Neural cell (in vitro differentiated cells): ENCODE measurements around the gene PPP1R13B. TPM values are rescaled to one million over a fixed set of nuclear protein-coding genes. Genes with fewer than 3 reads are reported as not detected.
"Not testable (repeated sequence)": the region's sequence is repeated elsewhere in the genome, so short reads cannot be mapped to it uniquely, and the experiment has no call there.

Experiments
- H2AFZ ChIP-seq: fragments of 200-600, 300-800 bp; sonication (generic), shearing (Covaris generic); 2 replicates; pipeline ENCODE4 v1.6.0; 2014; ENCODE audit warnings: low read depth, mild to moderate bottlenecking, antibody characterized with exemption, low read length, moderate library complexity
- H3F3A ChIP-seq: fragments of 200-600 bp; shearing (Covaris generic); 2 replicates; pipeline ENCODE4 v1.6.1; 2016; ENCODE audit warnings: mild to moderate bottlenecking, moderate library complexity, mixed read lengths, antibody characterized with exemption, low read length; ENCODE audit not compliant: insufficient read depth, poor library complexity, severe bottlenecking
- H3K27ac ChIP-seq: fragments of 200-600, 300-800 bp; sonication (generic), shearing (Covaris generic); 2 replicates; pipeline ENCODE4 v1.5.1; 2014; ENCODE audit warnings: mild to moderate bottlenecking, low read length, moderate library complexity
- H3K27me3 ChIP-seq: fragments of 300-800, 200-600 bp; sonication (generic), shearing (Covaris generic); 2 replicates; pipeline ENCODE4 v1.6.0; 2014; ENCODE audit warnings: mild to moderate bottlenecking, low read depth, low read length, moderate library complexity; ENCODE audit not compliant: insufficient read depth
- H3K36me3 ChIP-seq: fragments of 300-800, 200-600 bp; sonication (generic), shearing (Covaris generic); 2 replicates; pipeline ENCODE4 v1.5.1; 2014; ENCODE audit warnings: mild to moderate bottlenecking, antibody characterized with exemption, low read length, moderate library complexity; ENCODE audit not compliant: insufficient read depth
- H3K4me2 ChIP-seq: fragments of 300-800, 200-600 bp; sonication (generic), shearing (Covaris generic); 2 replicates; pipeline ENCODE4 v1.6.0; 2014; ENCODE audit warnings: mild to moderate bottlenecking, low read length
- H3K4me3 ChIP-seq: fragments of 300-800, 200-600 bp; sonication (generic), shearing (Covaris generic); 2 replicates; pipeline ENCODE4 v1.5.1; 2014; ENCODE audit warnings: mild to moderate bottlenecking, low read length, moderate library complexity
- H3K79me2 ChIP-seq: fragments of 200-600 bp; shearing (Covaris generic); replicated peaks from 2 replicates; pipeline ENCODE4 v1.6.0; 2014; ENCODE audit warnings: mild to moderate bottlenecking, low read length, moderate library complexity; ENCODE audit not compliant: insufficient read depth
- H3K9ac ChIP-seq: fragments of 300-800, 200-600 bp; sonication (generic), shearing (Covaris generic); 2 replicates; pipeline ENCODE4 v1.6.1; 2016; ENCODE audit warnings: mild to moderate bottlenecking, low read length, mixed read lengths
- H3K9me2 ChIP-seq: fragments of 200-600 bp; shearing (Covaris generic); 2 replicates; pipeline ENCODE4 v1.6.1; 2016; ENCODE audit warnings: mild to moderate bottlenecking, low read length, mixed read lengths; ENCODE audit not compliant: insufficient read depth
- H3K9me3 ChIP-seq: fragments of 200-600, 300-800 bp; sonication (generic), shearing (Covaris generic); 2 replicates; pipeline ENCODE4 v1.6.1; 2016; ENCODE audit warnings: mild to moderate bottlenecking, mixed run types, low read length, moderate library complexity, mixed read lengths
- H4K20me1 ChIP-seq: fragments of 200-600 bp; shearing (Covaris generic); 2 replicates; pipeline ENCODE4 v1.6.1; 2016; ENCODE audit warnings: mild to moderate bottlenecking, mixed run types; ENCODE audit not compliant: insufficient read depth
- CTCF ChIP-seq: fragments of 450-650 bp; IDR thresholded peaks from 2 replicates; pipeline ENCODE4 v1.5.1; 2014; ENCODE audit warnings: antibody characterized with exemption, mild to moderate bottlenecking, moderate library complexity; ENCODE audit not compliant: poor library complexity, severe bottlenecking
- EP300 ChIP-seq: fragments of 450-650 bp; conservative IDR thresholded peaks from 2 replicates; pipeline ENCODE4 v1.6.1; 2014; ENCODE audit warnings: antibody characterized with exemption, mild to moderate bottlenecking, moderate library complexity; ENCODE audit not compliant: poor library complexity, severe bottlenecking
- EZH2 ChIP-seq: fragments of 200-600, 300-800 bp; shearing (Covaris generic), sonication (generic); IDR thresholded peaks from 2 replicates; pipeline ENCODE4 v1.6.1; 2014; ENCODE audit warnings: antibody characterized with exemption, low read length, borderline replicate concordance, mild to moderate bottlenecking; ENCODE audit not compliant: insufficient read depth, poor library complexity, severe bottlenecking
- MXI1 ChIP-seq: fragments of 450-650 bp; conservative IDR thresholded peaks from 2 replicates; pipeline ENCODE4 v1.6.1; 2014; ENCODE audit warnings: antibody characterized with exemption, mild to moderate bottlenecking; ENCODE audit not compliant: poor library complexity, severe bottlenecking
- POLR2AphosphoS5 ChIP-seq: IDR thresholded peaks from 2 replicates; pipeline ENCODE4 v1.6.1; 2012
- RAD21 ChIP-seq: fragments of 450-650 bp; conservative IDR thresholded peaks from 2 replicates; pipeline ENCODE4 v1.6.1; 2014; ENCODE audit warnings: antibody characterized with exemption, mild to moderate bottlenecking, moderate library complexity
- REST ChIP-seq: IDR thresholded peaks from 2 replicates; pipeline ENCODE4 v1.6.1; 2012; ENCODE audit warnings: borderline replicate concordance
- SMC3 ChIP-seq: fragments of 450-650 bp; conservative IDR thresholded peaks from 2 replicates; pipeline ENCODE4 v1.6.1; 2014; ENCODE audit warnings: antibody characterized with exemption, mild to moderate bottlenecking, moderate library complexity; ENCODE audit not compliant: poor library complexity
- TAF1 ChIP-seq: IDR thresholded peaks from 2 replicates; pipeline ENCODE4 v1.6.1; 2012; ENCODE audit warnings: low read depth
- polyA plus RNA-seq: library from polyadenylated mRNA; depleted of rRNA; stranded (reverse); fragments of >200 nt; gene quantifications from 2 replicates; pipeline ENCODE4 v1.2.3, GENCODE V29; 2014

The PPP1R13B gene
- polyA plus RNA-seq, 1 donor from 2014 or later = 8.2 TPM

- H3K9me2 ChIP-seq = no peaks in the 10 kb centered on the region
- H4K20me1 ChIP-seq = no peaks in the 10 kb centered on the region
- H3K36me3 ChIP-seq = no peaks in the 10 kb centered on the region
- no peaks in the 10 kb centered on the region for H3F3A ChIP-seq
- no peak for TF ChIP-seq POLR2AphosphoS5
- TF ChIP-seq SMC3 = no peak
- TF ChIP-seq REST = no peak
- no peak for TF ChIP-seq EZH2
- no peak for TF ChIP-seq CTCF
- TF ChIP-seq TAF1 = no peak
- H2AFZ ChIP-seq = no peak overlapping the region
- no peaks in the 10 kb centered on the region for H3K79me2 ChIP-seq
- H3K27ac ChIP-seq = no peak overlapping the region
- no peak overlapping the region for H3K4me2 ChIP-seq
- no peaks in the 10 kb centered on the region for H3K9me3 ChIP-seq
- H3K27me3 ChIP-seq = no peaks in the 10 kb centered on the region
- no peak overlapping the region for H3K4me3 ChIP-seq
- no peak overlapping the region for H3K9ac ChIP-seq
These were observed 45.9 kb downstream of the PPP1R13B start for GRCh38 chr14:103801459-103801858.

DNA sequence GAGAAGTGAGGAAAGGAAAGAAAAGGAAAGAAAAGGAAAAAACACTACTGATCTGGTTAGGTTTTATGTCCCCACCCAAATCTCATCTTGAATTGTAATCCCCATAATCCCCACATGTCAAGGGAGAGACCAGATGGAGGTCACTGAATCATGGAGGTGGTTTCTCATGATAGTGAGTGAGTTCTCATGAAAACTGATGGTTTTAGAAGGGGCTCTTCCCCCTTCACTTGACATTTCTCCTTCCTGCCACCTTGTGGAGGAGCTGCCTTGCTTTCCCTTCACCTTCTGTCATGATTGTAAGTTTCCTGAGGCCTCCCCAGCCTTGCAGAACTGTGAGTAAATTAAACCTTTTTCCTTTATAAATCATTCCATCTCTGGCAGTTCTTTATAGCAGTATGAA is 54.2 kb downstream of the PPP1R13B start:
- not testable (repeated sequence) for H3K79me2 ChIP-seq, H3K27ac ChIP-seq, H3K4me3 ChIP-seq, H3K9me2 ChIP-seq, H3F3A ChIP-seq, H3K9ac ChIP-seq, H3K4me2 ChIP-seq, H4K20me1 ChIP-seq, H3K36me3 ChIP-seq, H2AFZ ChIP-seq, H3K9me3 ChIP-seq, H3K27me3 ChIP-seq

GRCh38 chr14:103788086-103788485 is 59.3 kb downstream of the PPP1R13B start:
- Histone ChIP-seq H3K9me3 (no peaks in the 10 kb centered on the region), H4K20me1 (no peaks in the 10 kb centered on the region), H3K27ac (no peak overlapping the region), H3K36me3 (no peaks in the 10 kb centered on the region), H3K9me2 (no peaks in the 10 kb centered on the region), H3K27me3 (no peaks in the 10 kb centered on the region), H3K9ac (no peak overlapping the region), H3K79me2 (no peaks in the 10 kb centered on the region), H2AFZ (no peak overlapping the region), H3K4me3 (no peak overlapping the region), H3K4me2 (no peak overlapping the region), H3F3A (no peaks in the 10 kb centered on the region)
- TF ChIP-seq EP300 (no peak), POLR2AphosphoS5 (no peak), EZH2 (no peak), RAD21 (no peak), CTCF (no peak), TAF1 (no peak), MXI1 (no peak)
